HG02885 (cell line): Measurements from ENCODE around the gene CEP250.
"Not testable (repeated sequence)": the region's sequence is repeated elsewhere in the genome, so short reads cannot be mapped to it uniquely, and the experiment has no call there.

ENCODE experiments used
- ATAC-seq: cut with Tn5 transposase; IDR thresholded peaks from one replicate; pipeline ENCODE4 v1.9.1; 2021; ENCODE audit warnings: mild to moderate bottlenecking; ENCODE audit not compliant: unreplicated experiment, poor library complexity

The CEP250 gene

GRCh38 chr20:35515949-35516645 lies 60.7 kb downstream of the CEP250 start:
- ATAC-seq = no peak

- no peak for ATAC-seq
Measured at GRCh38 chr20:35517125-35517524, 61.7 kb downstream of the CEP250 start.

GRCh38 chr20:35517767-35518166 lies 62.4 kb downstream of the CEP250 start:
- ATAC-seq = not testable (repeated sequence)

- ATAC-seq = no peak
Measured at GRCh38 chr20:35518955-35519354, 63.6 kb downstream of the CEP250 start.

GRCh38 chr20:35523298-35523888 lies 68.0 kb downstream of the CEP250 start:
- no peak for ATAC-seq

DNA sequence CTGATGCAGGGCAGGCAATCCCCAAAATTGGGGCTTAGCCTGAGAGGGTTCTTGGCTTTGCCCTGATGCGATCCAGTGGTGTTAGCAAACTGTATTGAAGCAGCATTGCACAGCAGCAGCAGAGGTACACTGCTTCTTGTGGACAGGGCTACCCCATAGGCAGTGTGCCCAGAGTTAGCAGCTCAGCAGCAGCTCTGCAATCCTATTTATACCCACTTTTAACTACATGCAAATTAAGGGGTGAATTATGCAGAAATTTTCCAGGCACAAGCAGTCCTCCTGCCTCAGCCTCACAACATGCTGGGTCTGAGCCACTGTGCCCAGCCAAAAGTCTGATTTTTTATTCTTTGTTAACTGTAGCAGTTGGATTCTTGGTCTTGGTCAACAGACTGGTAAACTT lies 70.2 kb downstream of the CEP250 start:
- no peak for ATAC-seq

DNA sequence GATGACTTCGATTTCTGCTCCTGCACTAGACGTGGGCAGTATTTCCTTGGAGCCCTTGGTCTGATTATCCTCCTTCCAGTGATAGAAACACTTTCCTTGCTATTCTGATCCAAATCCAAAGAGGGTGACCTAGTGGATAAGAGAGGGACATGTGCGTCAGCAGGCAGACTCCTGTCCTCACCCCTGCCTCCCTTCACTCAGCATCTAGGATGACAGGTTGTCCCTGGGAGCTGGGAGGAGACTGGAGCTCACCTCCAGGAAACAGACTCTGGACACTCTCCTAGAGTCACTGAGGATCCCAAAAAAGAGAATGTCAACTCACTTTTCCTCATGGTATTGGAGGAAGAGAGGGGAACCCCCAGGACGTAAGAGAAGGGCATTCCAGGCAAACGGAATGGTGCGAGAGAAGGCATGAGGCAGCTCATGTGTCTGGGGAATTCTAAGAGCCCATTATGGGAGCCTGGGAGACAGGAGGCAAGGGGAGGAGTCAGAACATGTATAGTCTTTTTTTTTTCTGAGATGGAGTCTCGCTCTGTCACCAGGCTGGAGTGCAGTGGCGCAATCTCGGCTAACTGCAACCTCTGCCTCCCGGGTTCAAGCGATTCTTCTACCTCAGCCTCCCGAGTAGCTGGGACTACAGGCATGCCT lies 71.8 kb downstream of the CEP250 start:
- ATAC-seq = no peak

GRCh38 chr20:35529552-35529951 lies 74.2 kb downstream of the CEP250 start, which contains the start of gene C20orf173:
TSS of gene C20orf173 (minus strand) at chr20:35529652. CDS start at chr20:35529373, 279 bp downstream.
- ATAC-seq = no peak

- peak; percentile 60 for ATAC-seq
Measured at GRCh38 chr20:35539756-35540212, 84.4 kb downstream of the CEP250 start.

DNA sequence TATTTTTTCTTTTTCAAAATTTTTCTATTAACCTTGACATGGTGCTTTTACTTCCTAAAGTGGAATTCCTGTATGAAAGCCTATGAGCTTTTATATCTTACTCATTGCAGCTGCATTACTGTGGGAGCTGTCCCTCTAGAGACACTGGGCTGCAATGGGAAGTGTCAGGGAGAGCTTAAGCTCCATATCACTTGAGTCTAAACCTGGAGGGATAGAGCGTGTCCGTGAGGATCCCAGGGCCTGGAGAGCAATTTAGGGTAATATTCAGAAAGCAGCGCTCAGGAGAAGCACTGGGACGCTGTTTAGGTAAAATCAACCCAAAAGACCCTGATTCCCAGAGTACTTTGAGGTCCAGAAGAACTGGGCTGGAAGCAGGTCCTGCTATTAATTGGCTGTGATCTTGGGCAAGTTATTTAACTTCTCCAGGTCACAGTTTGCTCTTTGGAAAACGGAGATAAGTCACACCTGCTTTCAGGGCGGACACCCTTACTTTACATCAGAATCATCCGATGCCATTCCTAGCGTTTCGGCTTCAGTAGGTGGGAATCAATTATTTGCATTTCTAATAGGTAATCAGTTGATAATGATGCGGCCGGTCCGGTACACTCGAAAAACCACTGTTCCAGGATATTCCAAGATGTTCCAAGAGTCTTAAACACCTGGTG lies 85.9 kb downstream of the CEP250 start:
- ATAC-seq = no peak

- ATAC-seq = peak; percentile 91
Measured at GRCh38 chr20:35541783-35542662, 86.6 kb downstream of the CEP250 start, which contains the start of gene ERGIC3. TSS of gene ERGIC3 (plus strand) at chr20:35542078. CDS start at chr20:35542098, 20 bp downstream.

DNA sequence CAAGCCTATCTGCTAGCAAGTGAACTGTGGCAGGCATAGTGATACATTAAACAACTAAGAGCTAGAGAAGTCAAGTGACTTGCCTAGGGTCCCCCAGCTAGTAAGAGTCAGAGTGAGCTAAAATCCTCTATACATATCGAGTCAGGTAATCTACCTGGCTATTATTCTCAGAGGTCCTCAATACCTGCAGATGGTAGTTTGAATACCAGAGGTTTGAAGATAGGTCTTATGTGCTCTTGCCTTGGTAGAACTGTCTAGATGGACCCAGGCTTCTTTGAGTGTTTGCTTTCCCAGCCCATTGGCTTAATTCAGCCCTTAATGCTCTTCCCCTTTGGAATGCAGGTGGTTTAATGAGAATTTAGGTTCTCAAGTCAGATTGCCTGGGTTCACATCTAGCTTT lies 87.6 kb downstream of the CEP250 start:
- no peak for ATAC-seq

GRCh38 chr20:35544436-35544835 lies 89.0 kb downstream of the CEP250 start:
- no peak for ATAC-seq

DNA sequence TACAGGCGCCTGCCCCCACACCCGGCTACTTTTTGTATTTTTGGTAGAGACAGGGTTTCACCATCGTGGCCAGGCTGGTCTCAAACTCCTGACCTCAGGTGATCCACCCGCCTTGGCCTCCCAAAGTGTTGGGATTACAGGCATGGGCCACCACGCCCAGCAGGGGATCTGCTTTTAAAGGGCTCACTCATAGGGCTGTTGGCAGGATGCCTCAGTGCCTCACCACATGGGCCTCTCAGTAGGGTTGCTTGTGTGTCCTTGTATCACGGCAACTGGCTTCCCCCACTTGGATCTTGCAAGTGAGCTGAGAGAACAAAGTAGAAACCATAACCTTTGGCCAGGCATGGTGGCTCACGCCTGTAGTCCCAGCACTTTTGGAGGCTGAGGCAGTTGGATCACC lies 89.5 kb downstream of the CEP250 start:
- ATAC-seq = not testable (repeated sequence)

GRCh38 chr20:35546127-35546526 lies 90.7 kb downstream of the CEP250 start:
- ATAC-seq = no peak

GRCh38 chr20:35547329-35547728 lies 91.9 kb downstream of the CEP250 start:
- ATAC-seq = no peak

- ATAC-seq = no peak
Measured at GRCh38 chr20:35551503-35551902, 96.1 kb downstream of the CEP250 start.

- no peak for ATAC-seq
Measured at GRCh38 chr20:35552914-35553313, 97.5 kb downstream of the CEP250 start.

DNA sequence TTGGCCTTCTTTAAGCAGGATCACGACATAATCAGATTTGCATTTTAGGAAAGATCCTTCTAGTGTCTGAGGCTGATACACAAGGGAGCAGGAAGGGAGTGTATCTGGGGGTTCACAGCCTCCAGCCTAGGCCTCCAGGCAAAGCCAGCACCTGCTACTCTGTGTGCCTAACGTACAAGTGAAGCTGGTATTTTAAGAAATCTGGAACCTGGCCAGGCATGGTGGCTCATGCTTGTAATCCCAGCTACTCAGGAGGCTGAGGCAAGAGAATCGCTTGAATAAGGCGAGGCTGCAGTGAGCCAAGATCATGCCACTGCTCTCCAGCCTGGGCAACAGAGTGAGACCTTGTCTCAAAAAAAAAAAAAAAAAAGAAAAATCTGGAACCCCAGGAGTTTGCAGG lies 100.1 kb downstream of the CEP250 start:
- ATAC-seq = not testable (repeated sequence)
